ENCODE results near the gene LYPLAL1. TPM values are rescaled to one million over a fixed set of nuclear protein-coding genes. Genes with fewer than 3 reads are reported as not detected.

The LYPLAL1 gene
- total RNA-seq, 1 experiment from 2014 or later = 20.7 TPM

DNA sequence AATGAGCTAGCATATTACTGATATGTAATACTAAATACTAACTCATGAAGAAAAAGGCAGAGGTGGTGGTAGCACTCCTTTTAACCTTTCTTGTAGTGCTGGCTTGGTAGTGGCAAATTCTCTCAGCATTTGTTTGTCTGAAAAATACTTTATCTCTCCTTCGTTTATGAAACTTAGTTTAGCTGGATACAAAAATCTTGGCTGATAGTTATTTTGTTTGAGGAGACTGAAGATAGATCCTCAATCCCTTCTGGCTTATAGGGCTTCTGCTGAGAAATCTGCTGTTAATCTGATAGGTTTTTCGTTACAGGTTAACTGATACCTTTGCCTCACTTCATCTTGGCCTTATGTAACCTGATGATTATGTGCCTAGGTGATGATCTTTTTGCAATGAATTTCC is 87.8 kb downstream of the LYPLAL1 start:
- peaks cover 48% of the 10 kb centered on the region for H3K9me3 Mint-ChIP-seq

More for the DNA sequence above, 87.8 kb downstream of the LYPLAL1 start:
- TF ChIP-seq CREB1 (CRISPR knock-in tag; IDR thresholded peaks at IDR 0.05) = no peak
- TF ChIP-seq, protein P1, sequence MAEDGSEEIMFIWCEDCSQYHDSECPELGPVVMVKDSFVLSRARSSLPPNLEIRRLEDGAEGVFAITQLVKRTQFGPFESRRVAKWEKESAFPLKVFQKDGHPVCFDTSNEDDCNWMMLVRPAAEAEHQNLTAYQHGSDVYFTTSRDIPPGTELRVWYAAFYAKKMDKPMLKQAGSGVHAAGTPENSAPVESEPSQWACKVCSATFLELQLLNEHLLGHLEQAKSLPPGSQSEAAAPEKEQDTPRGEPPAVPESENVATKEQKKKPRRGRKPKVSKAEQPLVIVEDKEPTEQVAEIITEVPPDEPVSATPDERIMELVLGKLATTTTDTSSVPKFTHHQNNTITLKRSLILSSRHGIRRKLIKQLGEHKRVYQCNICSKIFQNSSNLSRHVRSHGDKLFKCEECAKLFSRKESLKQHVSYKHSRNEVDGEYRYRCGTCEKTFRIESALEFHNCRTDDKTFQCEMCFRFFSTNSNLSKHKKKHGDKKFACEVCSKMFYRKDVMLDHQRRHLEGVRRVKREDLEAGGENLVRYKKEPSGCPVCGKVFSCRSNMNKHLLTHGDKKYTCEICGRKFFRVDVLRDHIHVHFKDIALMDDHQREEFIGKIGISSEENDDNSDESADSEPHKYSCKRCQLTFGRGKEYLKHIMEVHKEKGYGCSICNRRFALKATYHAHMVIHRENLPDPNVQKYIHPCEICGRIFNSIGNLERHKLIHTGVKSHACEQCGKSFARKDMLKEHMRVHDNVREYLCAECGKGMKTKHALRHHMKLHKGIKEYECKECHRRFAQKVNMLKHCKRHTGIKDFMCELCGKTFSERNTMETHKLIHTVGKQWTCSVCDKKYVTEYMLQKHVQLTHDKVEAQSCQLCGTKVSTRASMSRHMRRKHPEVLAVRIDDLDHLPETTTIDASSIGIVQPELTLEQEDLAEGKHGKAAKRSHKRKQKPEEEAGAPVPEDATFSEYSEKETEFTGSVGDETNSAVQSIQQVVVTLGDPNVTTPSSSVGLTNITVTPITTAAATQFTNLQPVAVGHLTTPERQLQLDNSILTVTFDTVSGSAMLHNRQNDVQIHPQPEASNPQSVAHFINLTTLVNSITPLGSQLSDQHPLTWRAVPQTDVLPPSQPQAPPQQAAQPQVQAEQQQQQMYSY (CRISPR knock-in tag; IDR thresholded peaks at IDR 0.05) = no peak
- no peak for TF ChIP-seq IRF2 (CRISPR knock-in tag; IDR thresholded peaks at IDR 0.05; ENCODE audit: borderline replicate concordance, low read depth)
- no peaks in the 10 kb centered on the region for H3K27me3 Mint-ChIP-seq (ENCODE audit: low read depth)
- CTCF ChIA-PET = no interaction called here
- ATAC-seq (no peak), DNase-seq (ENCODE audit: low spot score) (no peak)
- POLR2A ChIA-PET = no interaction called here
- H3K4me1 Mint-ChIP-seq = peaks cover 14% of the 10 kb centered on the region
- peaks cover 29% of the 10 kb centered on the region for H3K36me3 Mint-ChIP-seq
- H3K27ac Mint-ChIP-seq = no peak overlapping the region
- no peak overlapping the region for H3K4me3 Mint-ChIP-seq

All from WTC11 (cell line).